ENCODE measurements around the gene TNFSF12. TPM values are rescaled to one million over a fixed set of nuclear protein-coding genes. Genes with fewer than 3 reads are reported as not detected.

TNFSF12 gene
- total RNA-seq, 2 experiments from 2014 or later = 10.9 to 13.7 TPM

DNA sequence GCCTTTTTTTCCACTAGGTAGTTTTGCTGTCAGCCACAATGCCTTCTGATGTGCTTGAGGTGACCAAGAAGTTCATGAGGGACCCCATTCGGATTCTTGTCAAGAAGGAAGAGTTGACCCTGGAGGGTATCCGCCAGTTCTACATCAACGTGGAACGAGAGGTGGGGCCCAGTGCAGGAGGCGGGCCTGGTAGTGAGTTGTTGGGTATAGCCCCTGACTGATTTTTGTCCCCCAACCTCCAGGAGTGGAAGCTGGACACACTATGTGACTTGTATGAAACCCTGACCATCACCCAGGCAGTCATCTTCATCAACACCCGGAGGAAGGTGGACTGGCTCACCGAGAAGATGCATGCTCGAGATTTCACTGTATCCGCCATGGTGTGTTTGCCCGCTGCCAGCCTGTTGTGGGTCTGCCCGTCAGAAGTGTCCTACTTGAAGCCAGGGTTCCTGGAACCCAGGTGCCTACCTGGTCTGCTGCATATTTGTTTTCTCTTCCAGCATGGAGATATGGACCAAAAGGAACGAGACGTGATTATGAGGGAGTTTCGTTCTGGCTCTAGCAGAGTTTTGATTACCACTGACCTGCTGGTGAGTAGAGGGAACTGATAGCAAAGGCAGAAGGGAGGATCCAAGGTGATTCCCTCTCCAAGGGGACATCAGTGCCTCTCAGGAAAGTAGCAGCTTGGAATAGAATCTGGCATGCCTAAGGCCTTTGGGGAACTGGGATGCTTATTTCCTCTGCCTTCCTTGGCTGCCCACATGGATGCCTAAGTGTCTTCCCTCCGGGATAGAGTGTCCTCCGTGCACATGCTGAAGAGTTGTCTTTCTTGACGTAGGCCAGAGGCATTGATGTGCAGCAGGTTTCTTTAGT lies 28.7 kb downstream of the TNFSF12 start:
- peak overlapping the region; percentile 94 for H3K4me3 Mint-ChIP-seq
- peaks cover 81% of the 10 kb centered on the region for H3K36me3 Mint-ChIP-seq (ENCODE audit: low read depth)
- ChIA-PET POLR2A (interaction anchor here (0.6 to 3.9 kb wide), 2 partner anchors 84 to 110 kb away, joined by 3 to 25 read pairs; partner anchors contain the start of genes TP53 and WRAP53), CTCF (interaction anchor here (0.7 to 1.5 kb wide), 2 partner anchors 82 to 141 kb away, joined by 3 to 4 read pairs; no protein-coding TSS in a partner anchor)
- intact Hi-C loops (cut with DNase I, micrococcal nuclease) = loop anchor here (10.0 kb wide), 2 partner anchors 533 to 577 kb away; partner anchors contain the start of genes PER1 (in 1 of the 2) and SLC16A11 (in 1 of the 2)
- ATAC-seq (no peak), DNase-seq (no peak)
- H3K27ac Mint-ChIP-seq = peak overlapping the region; percentile 99
- no peaks in the 10 kb centered on the region for H3K9me3 Mint-ChIP-seq (ENCODE audit: low read depth)
- H3K27me3 Mint-ChIP-seq = no peaks in the 10 kb centered on the region
- H3K4me1 Mint-ChIP-seq = peaks cover 82% of the 10 kb centered on the region

DNA sequence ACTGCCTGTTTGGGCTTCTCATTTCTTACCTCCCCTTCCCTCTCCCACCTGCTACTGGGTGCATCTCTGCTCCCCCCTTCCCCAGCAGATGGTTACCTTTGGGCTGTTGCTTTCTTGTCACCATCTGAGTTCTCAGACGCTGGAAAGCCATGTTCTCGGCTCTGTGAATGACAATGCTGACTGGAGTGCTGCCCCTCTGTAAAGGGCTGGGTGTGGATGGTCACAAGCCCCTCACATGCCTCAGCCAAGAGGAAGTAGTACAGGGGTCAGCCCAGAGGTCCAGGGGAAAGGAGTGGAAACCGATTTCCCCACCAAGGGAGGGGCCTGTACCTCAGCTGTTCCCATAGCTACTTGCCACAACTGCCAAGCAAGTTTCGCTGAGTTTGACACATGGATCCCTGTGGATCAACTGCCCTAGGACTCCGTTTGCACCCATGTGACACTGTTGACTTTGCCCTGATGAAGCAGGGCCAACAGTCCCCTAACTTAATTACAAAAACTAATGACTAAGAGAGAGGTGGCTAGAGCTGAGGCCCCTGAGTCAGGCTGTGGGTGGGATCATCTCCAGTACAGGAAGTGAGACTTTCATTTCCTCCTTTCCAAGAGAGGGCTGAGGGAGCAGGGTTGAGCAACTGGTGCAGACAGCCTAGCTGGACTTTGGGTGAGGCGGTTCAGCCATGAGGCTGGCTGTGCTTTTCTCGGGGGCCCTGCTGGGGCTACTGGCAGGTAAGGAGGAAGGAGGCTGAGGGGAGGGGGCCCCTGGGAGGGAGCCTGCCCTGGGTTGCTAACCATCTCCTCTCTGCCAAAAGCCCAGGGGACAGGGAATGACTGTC lies 30.4 kb downstream of the TNFSF12 start, which contains the start of gene CD68:
CD68 (plus strand) TSS at position 638 of the 833 bp plus-strand sequence; CDS start at position 678, 40 bp downstream.
- intact Hi-C loops (cut with DNase I, micrococcal nuclease) = loop anchor here (10.0 kb wide), 2 partner anchors 534 to 576 kb away; partner anchors contain the start of genes PER1 (in 1 of the 2) and SLC16A11 (in 1 of the 2)
- H3K36me3 Mint-ChIP-seq (ENCODE audit: low read depth) = peaks cover 67% of the 10 kb centered on the region
- ATAC-seq = peak; percentile 73
- peak within 1 kb of the TSS; percentile 56 for H3K4me3 Mint-ChIP-seq
- no peaks in the 10 kb centered on the region for H3K9me3 Mint-ChIP-seq (ENCODE audit: low read depth)
- POLR2A ChIA-PET = interaction anchor here (0.7 to 3.9 kb wide), 6 partner anchors 11 to 337 kb away, joined by 3 to 25 read pairs (median 3); partner anchors contain the start of genes GABARAP, SOX15, TP53 and WRAP53
- peaks cover 82% of the 10 kb centered on the region for H3K4me1 Mint-ChIP-seq
- H3K27ac Mint-ChIP-seq = peak within 1 kb of the TSS; percentile 94
- peak; percentile 86 for DNase-seq
- CTCF ChIA-PET = interaction anchor here (0.9 to 1.6 kb wide), 5 partner anchors 10 to 282 kb away, joined by 3 to 8 read pairs (median 5); partner anchors contain the start of gene SOX15
- no peaks in the 10 kb centered on the region for H3K27me3 Mint-ChIP-seq

DNA sequence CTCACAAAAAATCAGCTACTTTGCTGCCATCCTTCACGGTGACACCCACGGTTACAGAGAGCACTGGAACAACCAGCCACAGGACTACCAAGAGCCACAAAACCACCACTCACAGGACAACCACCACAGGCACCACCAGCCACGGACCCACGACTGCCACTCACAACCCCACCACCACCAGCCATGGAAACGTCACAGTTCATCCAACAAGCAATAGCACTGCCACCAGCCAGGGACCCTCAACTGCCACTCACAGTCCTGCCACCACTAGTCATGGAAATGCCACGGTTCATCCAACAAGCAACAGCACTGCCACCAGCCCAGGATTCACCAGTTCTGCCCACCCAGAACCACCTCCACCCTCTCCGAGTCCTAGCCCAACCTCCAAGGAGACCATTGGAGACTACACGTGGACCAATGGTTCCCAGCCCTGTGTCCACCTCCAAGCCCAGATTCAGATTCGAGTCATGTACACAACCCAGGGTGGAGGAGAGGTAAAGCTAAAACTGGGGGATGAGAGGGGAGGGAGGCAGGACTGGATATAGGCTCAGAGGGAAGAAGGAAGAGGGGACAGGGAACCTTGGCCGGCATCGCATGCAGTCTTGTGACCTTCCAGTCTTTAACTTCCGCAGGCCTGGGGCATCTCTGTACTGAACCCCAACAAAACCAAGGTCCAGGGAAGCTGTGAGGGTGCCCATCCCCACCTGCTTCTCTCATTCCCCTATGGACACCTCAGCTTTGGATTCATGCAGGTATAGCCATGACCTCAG lies 31.2 kb downstream of the TNFSF12 start:
- H3K4me3 Mint-ChIP-seq = peak overlapping the region; percentile 56
- no peaks in the 10 kb centered on the region for H3K27me3 Mint-ChIP-seq
- intact Hi-C loops (cut with DNase I, micrococcal nuclease) = loop anchor here (5.0 to 10.0 kb wide), 3 partner anchors 352 to 575 kb away; partner anchors contain the start of genes CNTROB (in 1 of the 2), PER1 (in 1 of the 2), SLC16A11 (in 1 of the 2) and TRAPPC1 (in 1 of the 2)
- H3K36me3 Mint-ChIP-seq (ENCODE audit: low read depth) = peaks cover 64% of the 10 kb centered on the region
- DNase-seq (peak; percentile 55), ATAC-seq (no peak)
- peaks cover 80% of the 10 kb centered on the region for H3K4me1 Mint-ChIP-seq
- no peaks in the 10 kb centered on the region for H3K9me3 Mint-ChIP-seq (ENCODE audit: low read depth)
- peak overlapping the region; percentile 94 for H3K27ac Mint-ChIP-seq
- ChIA-PET CTCF (interaction anchor here (0.7 to 1.6 kb wide), 8 partner anchors 9 to 283 kb away, joined by 3 to 8 read pairs (median 4); partner anchors contain the start of genes SOX15 and TNFSF12), POLR2A (interaction anchor here (0.6 to 3.9 kb wide), 8 partner anchors 10 to 338 kb away, joined by 3 to 25 read pairs (median 3); partner anchors contain the start of genes GABARAP, NEURL4, SOX15 and TP53)

DNA sequence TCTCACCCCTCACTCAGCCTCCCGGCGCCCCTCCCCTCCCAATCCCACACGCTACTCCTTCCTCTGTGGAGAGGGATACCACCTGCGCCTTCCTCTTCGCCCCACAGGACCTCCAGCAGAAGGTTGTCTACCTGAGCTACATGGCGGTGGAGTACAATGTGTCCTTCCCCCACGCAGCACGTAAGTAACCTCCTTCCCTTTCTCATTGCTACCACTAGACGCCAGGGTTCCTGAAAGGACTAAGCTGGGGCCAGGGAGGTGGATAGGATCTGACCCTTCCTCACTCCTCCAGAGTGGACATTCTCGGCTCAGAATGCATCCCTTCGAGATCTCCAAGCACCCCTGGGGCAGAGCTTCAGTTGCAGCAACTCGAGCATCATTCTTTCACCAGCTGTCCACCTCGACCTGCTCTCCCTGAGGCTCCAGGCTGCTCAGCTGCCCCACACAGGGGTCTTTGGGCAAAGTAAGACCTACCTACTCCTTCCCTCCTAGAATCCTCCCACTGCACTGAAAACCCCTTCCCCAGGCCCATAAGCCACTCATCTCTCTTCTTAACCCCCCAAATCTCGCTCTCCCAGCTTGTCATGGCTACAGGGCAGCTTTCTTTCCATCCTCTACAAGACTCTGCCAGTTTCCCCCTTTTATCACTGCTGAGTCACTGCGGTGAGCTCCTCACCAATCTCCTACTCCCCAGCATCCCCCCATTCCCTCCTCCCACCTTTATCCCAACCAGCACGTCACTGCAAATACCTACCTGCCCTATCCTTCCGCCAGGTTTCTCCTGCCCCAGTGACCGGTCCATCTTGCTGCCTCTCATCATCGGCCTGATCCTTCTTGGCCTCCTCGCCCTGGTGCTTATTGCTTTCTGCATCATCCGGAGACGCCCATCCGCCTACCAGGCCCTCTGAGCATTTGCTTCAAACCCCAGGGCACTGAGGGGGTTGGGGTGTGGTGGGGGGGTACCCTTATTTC lies 32.0 kb downstream of the TNFSF12 start:
- DNase-seq (no peak), ATAC-seq (no peak)
- Mint-ChIP-seq H3K9me3 (ENCODE audit: low read depth) (no peaks in the 10 kb centered on the region), H3K4me1 (peaks cover 76% of the 10 kb centered on the region), H3K36me3 (ENCODE audit: low read depth) (peaks cover 59% of the 10 kb centered on the region), H3K27me3 (no peaks in the 10 kb centered on the region), H3K4me3 (no peak overlapping the region), H3K27ac (peak overlapping the region; percentile 94)
- intact Hi-C loops (cut with DNase I, micrococcal nuclease) = loop anchor here in 1 of 2 experiments (5.0 kb wide), 1 partner anchor 351 kb away; the partner anchor contains the start of genes CNTROB and TRAPPC1
- CTCF ChIA-PET = interaction anchor here (0.6 to 1.6 kb wide), 6 partner anchors 21 to 284 kb away, joined by 3 to 5 read pairs (median 3); partner anchors contain the start of gene TNFSF12
- POLR2A ChIA-PET = interaction anchor here (0.6 to 3.9 kb wide), 3 partner anchors 56 to 251 kb away, joined by 3 to 25 read pairs (median 5); partner anchors contain the start of genes NEURL4, TP53 and WRAP53

DNA sequence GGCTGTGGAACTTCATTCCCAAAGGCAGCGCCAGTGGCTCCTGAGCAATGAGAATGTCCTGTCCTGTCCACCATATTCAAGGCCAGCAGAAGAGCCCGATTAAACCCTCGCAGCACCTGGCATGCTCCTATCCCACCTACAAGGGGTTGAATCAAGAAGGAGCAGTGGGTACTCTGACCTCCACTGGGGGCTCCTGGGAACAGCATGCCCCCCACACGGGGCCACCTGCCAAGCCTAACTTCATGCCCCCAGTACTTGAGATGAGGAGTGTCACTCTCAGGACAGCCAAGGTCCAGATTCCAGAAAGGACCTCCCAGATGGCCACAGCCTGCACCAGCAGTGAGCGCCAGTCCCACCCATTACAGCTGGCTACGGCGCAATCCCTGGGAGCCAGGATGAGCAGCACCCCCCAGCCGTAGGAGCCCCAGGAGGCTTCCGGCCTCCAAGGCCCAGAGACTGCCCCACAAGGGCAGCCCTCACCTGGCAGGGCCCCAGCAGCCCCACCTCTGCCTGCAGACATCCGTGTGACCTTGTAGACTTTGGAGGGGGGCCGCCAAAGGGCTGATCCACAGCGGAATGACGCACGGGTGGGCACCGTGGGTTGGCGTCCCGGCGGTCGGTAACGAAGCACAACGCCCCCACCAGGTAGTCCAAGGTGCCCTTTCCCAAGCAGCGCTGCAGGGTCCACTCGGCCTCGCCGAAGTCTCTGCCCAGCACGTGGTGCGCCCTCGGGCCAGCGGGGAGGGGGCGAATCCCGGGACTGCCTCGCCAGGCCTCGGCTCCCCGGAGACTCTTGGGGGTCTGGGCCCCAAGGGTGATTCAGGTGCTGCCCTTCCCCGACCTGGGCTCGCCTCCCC lies 33.8 kb downstream of the TNFSF12 start:
- ChIA-PET CTCF (interaction anchor here (1.0 to 3.4 kb wide), 5 partner anchors 22 to 227 kb away, joined by 3 to 30 read pairs (median 5); partner anchors contain the start of genes SENP3 and TMEM102), POLR2A (interaction anchor here (0.8 to 3.0 kb wide), 7 partner anchors 7 to 253 kb away, joined by 3 to 43 read pairs (median 11); partner anchors contain the start of genes FXR2, POLR2A, TP53 and WRAP53)
- H3K27me3 Mint-ChIP-seq = no peaks in the 10 kb centered on the region
- H3K9me3 Mint-ChIP-seq (ENCODE audit: low read depth) = no peaks in the 10 kb centered on the region
- intact Hi-C loops (cut with DNase I, micrococcal nuclease) = loop anchor here (1.0 to 5.0 kb wide), 9 partner anchors 10 to 350 kb away; partner anchors contain the start of genes CNTROB (in 1 of the 2), NAA38 (in 1 of the 2), POLR2A (in 1 of the 2) and SENP3 (in 1 of the 2)
- H3K36me3 Mint-ChIP-seq (ENCODE audit: low read depth) = peaks cover 45% of the 10 kb centered on the region
- peak overlapping the region; percentile 82 for H3K4me3 Mint-ChIP-seq
- H3K4me1 Mint-ChIP-seq = peaks cover 64% of the 10 kb centered on the region
- DNase-seq (no peak), ATAC-seq (no peak)
- H3K27ac Mint-ChIP-seq = peak overlapping the region; percentile 100

DNA sequence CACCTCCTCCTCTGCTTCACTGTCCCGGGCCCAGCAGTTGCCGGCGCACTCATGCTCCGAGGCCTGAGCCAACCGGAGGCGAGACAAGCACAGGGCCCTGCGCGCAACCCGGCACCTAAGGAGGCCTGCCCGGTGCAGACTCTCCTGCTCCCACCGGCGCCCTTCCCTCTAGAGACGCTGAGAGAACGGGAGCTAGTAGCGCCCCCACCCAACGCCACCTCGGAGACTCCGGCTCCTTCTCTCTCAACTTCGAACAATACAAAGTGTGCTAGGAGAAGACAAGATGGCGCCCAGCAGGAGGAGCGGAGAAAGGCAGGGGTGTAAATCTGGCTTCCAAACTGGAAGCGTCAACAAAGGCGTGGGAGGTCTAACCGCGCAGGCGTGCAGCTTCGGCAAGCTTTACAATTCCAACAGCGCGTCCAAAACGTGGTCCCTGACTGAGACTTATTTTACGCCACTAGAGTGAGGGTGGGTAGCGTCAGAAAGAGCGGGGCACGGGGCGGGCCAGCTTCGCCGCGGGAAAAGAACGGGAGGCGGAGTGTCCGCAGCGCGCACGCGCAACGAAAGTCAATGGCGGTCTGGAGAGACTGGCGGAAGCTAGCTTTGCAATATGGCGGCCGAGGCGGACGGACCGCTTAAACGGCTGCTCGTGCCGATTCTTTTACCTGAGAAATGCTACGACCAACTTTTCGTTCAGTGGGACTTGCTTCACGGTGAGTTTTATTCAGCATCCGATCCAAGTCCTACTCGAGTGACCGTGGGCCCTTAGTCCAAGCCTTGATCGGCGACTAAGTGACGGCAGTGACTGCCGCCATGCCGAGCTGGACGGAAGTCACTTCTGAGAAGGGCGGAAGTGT lies 34.6 kb downstream of the TNFSF12 start, which contains the start of gene MPDU1:
MPDU1 (plus strand) TSS at position 600 of the 857 bp plus-strand sequence; CDS start at position 611, 11 bp downstream.
- ATAC-seq = peak; percentile 77
- DNase-seq = peak; percentile 98
- no peaks in the 10 kb centered on the region for H3K9me3 Mint-ChIP-seq (ENCODE audit: low read depth)
- H3K27ac Mint-ChIP-seq = peak within 1 kb of the TSS; percentile 100
- peak within 1 kb of the TSS; percentile 82 for H3K4me3 Mint-ChIP-seq
- ChIA-PET CTCF (interaction anchor here (0.8 to 3.4 kb wide), 9 partner anchors 9 to 232 kb away, joined by 3 to 30 read pairs (median 7); partner anchors contain the start of genes FXR2, SENP3, TMEM102 and TP53), POLR2A (interaction anchor here (0.5 to 3.0 kb wide), 15 partner anchors 8 to 420 kb away, joined by 3 to 43 read pairs (median 5); partner anchors contain the start of genes FXR2, POLR2A, TMEM102 and TP53)
- H3K4me1 Mint-ChIP-seq = peaks cover 56% of the 10 kb centered on the region
- peaks cover 43% of the 10 kb centered on the region for H3K36me3 Mint-ChIP-seq (ENCODE audit: low read depth)
- intact Hi-C loops (cut with DNase I, micrococcal nuclease) = loop anchor here (1.0 to 5.0 kb wide), 12 partner anchors 11 to 349 kb away; partner anchors contain the start of genes FXR2 (in 2 of the 2), CNTROB (in 1 of the 2), NAA38 (in 1 of the 2) and POLR2A (in 1 of the 2)
- no peaks in the 10 kb centered on the region for H3K27me3 Mint-ChIP-seq

DNA sequence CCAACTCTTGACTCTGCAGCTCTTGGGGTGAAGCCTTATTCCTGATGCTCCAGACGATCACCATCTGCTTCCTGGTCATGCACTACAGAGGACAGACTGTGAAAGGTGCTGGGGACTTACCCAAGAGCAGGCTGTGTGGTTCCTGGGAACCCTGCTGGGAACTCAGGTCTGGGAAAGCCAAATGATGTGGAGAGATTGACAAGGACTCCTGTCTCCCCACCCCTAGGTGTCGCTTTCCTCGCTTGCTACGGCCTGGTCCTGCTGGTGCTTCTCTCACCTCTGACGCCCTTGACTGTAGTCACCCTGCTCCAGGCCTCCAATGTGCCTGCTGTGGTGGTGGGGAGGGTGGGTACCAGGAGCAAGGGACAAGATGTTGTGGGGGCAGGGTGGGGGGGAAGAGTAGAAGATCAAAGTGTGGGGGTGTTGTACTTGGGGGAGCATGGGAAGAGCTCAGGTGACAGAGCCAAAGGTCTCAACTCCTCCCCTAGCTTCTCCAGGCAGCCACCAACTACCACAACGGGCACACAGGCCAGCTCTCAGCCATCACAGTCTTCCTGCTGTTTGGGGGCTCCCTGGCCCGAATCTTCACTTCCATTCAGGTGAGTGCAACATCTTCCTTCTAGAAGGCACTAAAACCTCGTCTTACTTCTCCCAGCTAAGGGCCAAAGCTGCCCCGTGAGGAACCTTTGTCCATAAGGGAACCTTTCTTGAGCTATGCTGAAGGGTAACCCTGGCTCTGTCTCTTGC lies 38.0 kb downstream of the TNFSF12 start:
- DNase-seq (no peak), ATAC-seq (no peak)
- Mint-ChIP-seq H3K36me3 (ENCODE audit: low read depth) (peaks cover 34% of the 10 kb centered on the region), H3K27ac (no peak overlapping the region), H3K4me3 (no peak overlapping the region), H3K9me3 (ENCODE audit: low read depth) (no peaks in the 10 kb centered on the region), H3K27me3 (no peaks in the 10 kb centered on the region), H3K4me1 (peaks cover 28% of the 10 kb centered on the region)
- intact Hi-C loops (cut with DNase I, micrococcal nuclease) = no loop called here
- ChIA-PET POLR2A (interaction anchor here (1.2 kb wide), 1 partner anchor 100 kb away, joined by 3 read pairs; no protein-coding TSS in a partner anchor), CTCF (interaction anchor here (0.6 to 1.8 kb wide), 4 partner anchors 26 to 150 kb away, joined by 4 to 6 read pairs (median 6); partner anchors contain the start of genes TP53 and WRAP53)

All from activated CD4-positive, alpha-beta T cell treated with anti-CD3 and anti-CD28 coated beads for 36 hours (primary cell).